Duodenal mucosa (tissue), 2 donors: ENCODE data around the gene IGDCC3.
"Not testable (repeated sequence)": the region's sequence is repeated elsewhere in the genome, so short reads cannot be mapped to it uniquely, and the experiment has no call there.

Source experiments
- H3K27ac ChIP-seq: one replicate; pipeline ENCODE4 v1.7.0; 2013; ENCODE audit warnings: low read depth, low read length
- H3K27me3 ChIP-seq, 2 donors: one replicate each; pipeline ENCODE4 v1.7.0; 2013; ENCODE audit warnings: low read length in 2 of 2, control low read depth in 1 of 2; ENCODE audit not compliant: insufficient read depth in 2 of 2, control insufficient read depth in 1 of 2
- H3K36me3 ChIP-seq, 2 donors: one replicate each; pipeline ENCODE4 v1.7.0; 2013; ENCODE audit warnings: low read length in 2 of 2, control low read depth in 1 of 2; ENCODE audit not compliant: insufficient read depth in 2 of 2, control insufficient read depth in 1 of 2
- H3K4me1 ChIP-seq, 2 donors: one replicate each; pipeline ENCODE4 v1.7.0; 2013; ENCODE audit warnings: low read length in 2 of 2, control low read depth in 1 of 2; ENCODE audit not compliant: insufficient read depth in 2 of 2, control insufficient read depth in 1 of 2
- H3K4me3 ChIP-seq, 2 donors: one replicate each; pipeline ENCODE4 v1.7.0; 2013; ENCODE audit warnings: low read length in 2 of 2, low read depth in 1 of 2
- H3K9ac ChIP-seq, 2 donors: one replicate each; pipeline ENCODE4 v1.7.0; 2013; ENCODE audit warnings: low read length in 2 of 2, low read depth in 1 of 2
- H3K9me3 ChIP-seq, 2 donors: one replicate each; pipeline ENCODE4 v1.7.0; 2013; ENCODE audit warnings: low read length in 2 of 2, control low read depth in 1 of 2; ENCODE audit not compliant: control insufficient read depth in 1 of 2

IGDCC3 gene

DNA sequence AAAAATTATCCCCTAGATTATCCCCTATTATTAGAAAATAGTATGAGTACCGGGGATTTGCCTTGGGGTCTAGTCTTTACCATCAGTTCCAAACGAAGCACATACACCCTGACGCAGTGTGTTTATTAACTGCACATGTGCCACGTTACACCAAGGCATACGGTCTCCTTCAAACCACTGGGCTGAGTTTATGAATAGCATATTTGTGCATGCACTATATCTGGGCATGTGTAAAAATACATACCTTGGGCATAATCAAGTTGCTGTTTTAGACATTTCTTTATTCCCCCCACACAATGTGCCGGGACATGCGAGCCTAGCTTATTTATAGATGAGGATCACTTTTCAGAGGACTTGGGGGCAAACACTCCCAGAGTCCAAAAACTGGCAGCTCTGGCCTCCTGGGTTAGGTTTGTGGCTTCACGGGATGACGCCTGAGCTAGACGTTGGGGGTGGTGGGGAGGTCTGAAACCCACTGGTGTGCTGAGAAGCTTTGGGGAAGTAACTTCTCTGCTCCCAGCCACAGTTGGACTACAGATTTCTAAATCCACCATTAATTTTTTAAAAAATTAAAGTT, 28.7 kb upstream of the IGDCC3 start:
- H3K27me3 ChIP-seq = peaks cover 0 to 9% of the 10 kb centered on the region in 2 donors
- H3K36me3 ChIP-seq = no peaks in the 10 kb centered on the region

DNA sequence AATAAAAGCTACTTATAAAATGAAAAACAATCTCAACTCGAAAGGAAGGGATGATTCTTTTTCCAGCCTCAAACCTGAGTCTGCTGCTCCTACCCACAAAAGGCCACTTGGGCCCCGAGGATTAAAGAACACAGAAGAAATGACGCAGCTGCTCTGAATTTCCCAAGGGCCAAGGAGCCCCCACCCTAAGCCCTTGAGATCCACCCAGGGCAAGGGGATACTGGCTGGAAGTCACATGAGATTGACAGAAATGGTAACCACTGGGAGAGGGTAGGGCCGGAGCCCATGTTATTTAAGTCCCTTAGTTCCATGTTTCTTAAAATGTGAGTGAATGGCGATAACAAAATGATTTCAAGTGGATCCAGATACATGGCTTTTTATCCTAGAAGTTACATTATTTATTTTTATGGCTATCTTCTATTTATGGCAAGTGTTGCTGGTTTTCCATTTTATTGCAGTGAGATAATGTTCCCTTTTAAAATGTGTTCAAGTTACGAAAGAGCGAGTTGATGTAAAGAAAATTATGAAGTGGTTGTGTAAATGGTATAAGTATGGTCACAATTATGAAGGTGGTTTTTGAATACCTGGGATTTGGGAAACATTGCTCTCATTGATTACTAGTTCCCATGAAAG, 28.1 kb upstream of the IGDCC3 start:
- H3K27ac ChIP-seq = no peak overlapping the region
- H3K9ac ChIP-seq = no peak overlapping the region
- peaks cover 0 to 9% of the 10 kb centered on the region in 2 donors for H3K27me3 ChIP-seq
- H3K4me1 ChIP-seq = no peaks in the 10 kb centered on the region
- no peaks in the 10 kb centered on the region for H3K36me3 ChIP-seq
- H3K9me3 ChIP-seq = no peaks in the 10 kb centered on the region
- H3K4me3 ChIP-seq = no peak overlapping the region

More for the DNA sequence above, 28.7 kb upstream of the IGDCC3 start:
- H3K9ac ChIP-seq = no peak overlapping the region
- H3K27ac ChIP-seq = no peak overlapping the region
- H3K4me1 ChIP-seq = no peaks in the 10 kb centered on the region
- H3K9me3 ChIP-seq = no peaks in the 10 kb centered on the region
- no peak overlapping the region for H3K4me3 ChIP-seq

DNA sequence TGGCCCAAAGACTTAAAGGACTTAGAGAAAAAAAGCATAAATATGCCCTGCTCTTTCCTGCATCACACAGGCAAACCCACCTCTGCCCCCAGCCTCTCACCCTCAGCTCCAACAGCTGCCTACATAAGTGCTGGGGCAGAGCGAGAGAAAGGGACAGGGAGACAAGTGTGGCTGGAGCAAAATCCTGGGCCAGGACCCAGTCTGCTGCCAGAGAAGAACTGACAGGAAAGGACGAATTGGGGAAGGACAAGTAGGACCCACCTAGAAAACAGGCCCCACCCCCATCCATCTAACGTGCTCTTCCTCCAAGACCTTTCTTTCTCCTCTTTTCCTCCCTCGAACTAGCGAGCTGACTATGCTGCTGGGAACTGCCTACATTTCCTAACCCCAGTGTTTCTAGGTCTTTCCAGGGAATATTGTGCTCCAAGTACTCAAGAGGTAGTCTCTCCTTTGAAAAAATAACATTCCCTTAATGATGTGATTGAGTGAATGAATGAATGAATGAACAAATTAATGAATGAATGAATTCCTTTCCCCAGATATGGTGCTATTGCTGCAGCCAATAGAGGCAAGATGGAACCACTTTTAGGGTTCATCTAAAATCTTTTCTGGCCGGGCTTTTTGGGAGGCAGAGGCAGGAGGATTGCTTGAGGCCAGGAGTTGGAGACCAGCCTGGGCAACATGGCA, 26.5 kb upstream of the IGDCC3 start:
- H3K4me1 ChIP-seq = no peaks in the 10 kb centered on the region
- H3K4me3 ChIP-seq = no peak overlapping the region
- no peak overlapping the region for H3K27ac ChIP-seq
- peaks cover 0 to 9% of the 10 kb centered on the region in 2 donors for H3K27me3 ChIP-seq
- H3K36me3 ChIP-seq = no peaks in the 10 kb centered on the region
- H3K9ac ChIP-seq = no peak overlapping the region
- no peaks in the 10 kb centered on the region for H3K9me3 ChIP-seq

DNA sequence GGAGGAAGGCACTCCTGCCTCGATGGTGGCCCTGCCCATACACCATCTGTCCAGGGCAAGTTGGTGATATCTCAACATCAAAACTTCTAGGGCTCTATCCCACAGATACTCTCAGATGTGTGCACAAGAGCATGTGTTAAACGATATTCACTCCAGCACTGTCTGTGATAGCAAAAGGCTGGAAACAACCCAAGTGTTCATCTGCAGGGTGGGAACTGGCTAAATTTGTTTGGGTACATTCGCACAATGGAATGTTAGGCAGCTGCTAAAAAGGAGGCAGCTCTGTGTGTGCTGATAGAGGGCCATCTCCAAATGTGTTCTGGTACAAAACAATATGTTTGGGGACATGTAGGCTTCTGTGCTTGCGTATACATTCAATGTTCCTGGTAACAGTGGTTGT, 25.2 kb upstream of the IGDCC3 start:
- H3K4me1 ChIP-seq = no peaks in the 10 kb centered on the region
- no peak overlapping the region for H3K9ac ChIP-seq
- H3K27me3 ChIP-seq = peaks cover 0 to 5% of the 10 kb centered on the region in 2 donors
- H3K36me3 ChIP-seq = no peaks in the 10 kb centered on the region
- H3K9me3 ChIP-seq = no peaks in the 10 kb centered on the region
- H3K4me3 ChIP-seq = no peak overlapping the region
- H3K27ac ChIP-seq = no peak overlapping the region

DNA sequence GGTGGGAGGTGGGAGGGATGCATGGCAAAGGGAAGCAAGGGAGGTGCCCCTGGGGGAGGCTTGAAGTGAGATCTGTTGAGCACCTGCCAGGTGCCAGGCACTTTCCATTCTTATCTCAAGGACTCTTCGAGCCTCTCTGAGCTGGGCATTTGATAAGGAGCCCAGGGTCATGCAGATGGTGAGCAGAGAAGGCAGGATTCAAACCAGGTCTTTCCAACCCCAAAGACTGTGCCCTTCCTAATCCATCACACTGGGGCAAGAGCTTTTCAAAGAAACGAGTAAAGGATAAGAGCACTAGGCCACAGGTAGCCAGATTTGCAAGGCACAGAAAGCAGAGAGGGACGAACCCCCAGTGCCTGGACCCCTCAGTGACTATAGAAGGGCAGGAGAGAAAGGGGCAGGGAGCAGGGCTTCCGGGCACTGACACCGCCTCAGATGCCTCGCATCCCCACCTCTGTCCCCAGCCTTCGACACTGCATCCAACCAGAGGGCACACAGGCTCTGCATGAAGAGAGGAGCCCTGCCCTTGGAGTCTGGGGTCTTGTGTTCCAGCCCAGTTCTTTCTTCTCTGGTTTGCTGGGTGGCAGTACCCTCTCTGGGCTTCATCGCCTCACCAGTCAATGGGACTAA, 23.9 kb upstream of the IGDCC3 start:
- Histone ChIP-seq H3K27me3 (peaks cover 6 to 13% of the 10 kb centered on the region in 2 donors), H3K36me3 (no peaks in the 10 kb centered on the region), H3K4me1 (no peaks in the 10 kb centered on the region), H3K4me3 (no peak overlapping the region), H3K9me3 (no peaks in the 10 kb centered on the region), H3K9ac (no peak overlapping the region), H3K27ac (no peak overlapping the region)

DNA sequence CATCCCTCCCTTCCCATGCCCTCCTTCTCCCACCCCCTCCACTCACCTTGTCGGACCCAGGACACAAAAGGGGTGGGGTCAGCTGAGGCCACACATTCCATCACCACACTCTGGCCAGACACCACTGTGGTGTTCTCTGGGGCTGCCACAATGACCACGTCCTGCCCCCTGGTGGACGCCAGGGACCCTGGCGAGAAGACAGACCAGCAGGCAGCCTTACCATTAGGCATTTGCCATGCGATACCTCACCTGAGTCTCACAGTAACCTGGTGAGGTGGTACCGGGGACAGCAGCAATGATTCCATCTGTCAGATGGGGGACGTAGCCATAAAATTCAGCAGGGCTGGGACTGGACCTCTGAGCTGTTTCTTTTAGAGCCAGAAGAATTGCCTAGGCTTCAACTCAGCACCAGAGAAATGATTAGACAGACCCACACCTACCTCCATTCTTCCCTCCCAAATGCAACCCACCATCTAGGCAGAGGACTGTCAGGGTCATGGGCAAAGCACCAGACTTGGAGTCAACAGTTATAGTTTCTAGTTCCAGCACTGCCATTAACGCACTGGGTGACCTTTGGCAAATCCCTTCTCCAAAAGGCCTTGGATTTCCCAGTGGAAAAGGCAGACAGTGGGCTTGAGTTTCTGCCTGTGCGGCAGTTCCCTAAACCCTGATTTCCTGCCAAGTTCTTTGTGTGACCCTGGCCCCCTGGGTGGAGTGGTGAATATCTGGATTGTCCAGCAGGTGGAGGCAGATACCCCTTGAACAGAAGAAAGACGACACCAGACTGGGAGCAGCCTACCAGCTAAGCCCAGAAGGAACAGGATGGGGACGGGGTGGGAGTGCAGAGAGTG, 23.2 kb upstream of the IGDCC3 start:
- H3K9me3 ChIP-seq = no peaks in the 10 kb centered on the region
- no peaks in the 10 kb centered on the region for H3K36me3 ChIP-seq
- no peaks in the 10 kb centered on the region for H3K4me1 ChIP-seq
- peaks cover 12 to 18% of the 10 kb centered on the region in 2 donors for H3K27me3 ChIP-seq
- no peak overlapping the region for H3K9ac ChIP-seq
- H3K4me3 ChIP-seq = no peak overlapping the region
- H3K27ac ChIP-seq = no peak overlapping the region

DNA sequence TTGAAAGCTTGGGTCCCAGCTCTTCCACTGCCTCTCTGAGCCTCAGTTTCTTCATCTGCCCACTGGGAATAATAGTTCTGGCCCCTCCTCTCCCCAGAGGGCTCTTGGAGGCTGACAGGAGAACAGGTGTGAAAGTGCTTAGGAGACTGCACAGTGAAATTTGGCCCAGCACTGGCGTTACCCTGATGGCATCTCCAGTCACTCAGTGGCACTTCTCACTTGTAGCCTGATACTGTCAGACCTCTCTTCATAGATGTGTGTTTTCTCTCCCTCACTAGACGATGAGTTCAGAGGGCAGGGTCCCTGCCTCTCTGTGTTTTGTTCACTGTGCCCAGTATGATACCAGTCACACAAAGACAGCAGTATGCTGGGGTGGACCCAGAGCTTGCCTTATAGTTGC, 22.2 kb upstream of the IGDCC3 start:
- Histone ChIP-seq H3K27ac (no peak overlapping the region), H3K27me3 (peaks cover 21 to 26% of the 10 kb centered on the region in 2 donors), H3K36me3 (no peaks in the 10 kb centered on the region), H3K4me3 (no peak overlapping the region), H3K9ac (no peak overlapping the region), H3K9me3 (no peaks in the 10 kb centered on the region), H3K4me1 (no peaks in the 10 kb centered on the region)

DNA sequence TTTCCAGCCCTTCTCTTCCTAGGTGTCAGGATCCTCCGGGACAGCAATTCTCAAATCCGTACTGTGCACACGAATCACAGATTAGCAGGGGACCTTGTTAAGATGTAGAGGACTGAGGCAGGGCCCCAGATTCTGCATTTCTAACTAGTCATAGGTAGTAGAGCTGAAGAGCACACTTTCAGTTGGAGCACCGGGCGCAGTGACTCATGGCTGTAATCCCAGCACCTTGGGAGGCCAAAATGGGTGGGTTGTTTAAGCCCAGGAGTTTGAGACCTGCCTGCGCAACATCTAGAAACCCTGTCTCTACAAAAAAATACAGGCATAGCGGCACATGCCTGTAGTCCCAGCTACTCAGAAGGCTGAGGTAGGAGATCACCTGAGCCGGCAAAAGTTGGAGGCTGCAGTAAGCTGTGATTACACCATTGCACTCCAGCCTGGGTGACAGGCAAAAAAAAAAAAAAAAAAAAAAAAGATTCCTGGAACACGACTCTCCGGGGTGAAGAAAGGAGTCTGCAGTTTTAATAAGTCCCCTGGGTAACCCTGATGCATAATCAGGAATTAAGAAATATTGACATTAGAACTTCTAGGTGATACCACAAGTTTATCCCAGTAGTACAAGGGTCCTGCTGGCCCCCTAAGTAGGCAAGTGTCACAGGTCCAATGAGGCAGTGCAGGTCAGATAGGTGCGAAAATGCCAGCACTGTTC, 21.4 kb upstream of the IGDCC3 start:
- Histone ChIP-seq H3K27me3 (peaks cover 28 to 32% of the 10 kb centered on the region in 2 donors), H3K9ac (no peak overlapping the region), H3K9me3 (no peaks in the 10 kb centered on the region), H3K4me1 (no peaks in the 10 kb centered on the region), H3K36me3 (no peaks in the 10 kb centered on the region), H3K4me3 (no peak overlapping the region), H3K27ac (no peak overlapping the region)

DNA sequence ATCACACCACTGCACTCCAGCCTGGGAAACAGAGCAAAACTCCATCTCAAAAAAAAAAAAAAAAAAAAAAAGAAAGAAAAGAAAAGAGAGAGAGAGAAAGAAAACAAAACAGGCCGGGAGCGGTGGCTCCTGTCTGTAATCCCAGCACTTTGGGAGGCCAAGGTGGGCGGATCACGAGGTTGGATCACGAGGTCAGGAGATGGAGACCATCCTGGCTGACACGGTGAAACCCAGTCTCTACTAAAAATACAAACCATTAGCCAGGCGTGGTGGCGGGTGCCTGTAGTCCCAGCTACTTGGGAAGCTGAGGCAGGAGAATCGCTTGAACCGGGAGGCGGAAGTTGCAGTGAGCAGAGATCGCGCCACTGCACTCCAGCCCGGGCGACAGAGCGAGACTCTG, 20.7 kb upstream of the IGDCC3 start:
- H3K4me1 ChIP-seq, H3K27ac ChIP-seq, H3K9ac ChIP-seq, H3K36me3 ChIP-seq, H3K4me3 ChIP-seq, H3K9me3 ChIP-seq: not testable (repeated sequence)
- peaks cover 33 to 36% of the 10 kb centered on the region in 2 donors for H3K27me3 ChIP-seq
